HEK293T (cell line): ENCODE results near the gene ESR1.

Experiments
- CTCF ChIA-PET: fragments of 350-600 bp; formaldehyde crosslinking; extraction: SDS; loops from one replicate; lab custom pipeline; 2021; ENCODE audit warnings: antibody characterized with exemption, inconsistent platforms; lab: Yijun Ruan, JAX
- POLR2A ChIA-PET: fragments of 350-600 bp; formaldehyde crosslinking; extraction: SDS; loops from one replicate; lab custom pipeline; 2020; ENCODE audit warnings: antibody characterized with exemption, inconsistent platforms; lab: Yijun Ruan, JAX
- DNase-seq: peaks from one replicate; pipeline ENCODE4 v3.0.0; 2012; ENCODE audit warnings: mixed read lengths; ENCODE audit errors: extremely low spot score
- ARNT ChIP-seq: fragments of 450-650 bp; IDR thresholded peaks from 2 replicates; pipeline ENCODE4 v1.6.1; 2017; ENCODE audit warnings: mild to moderate bottlenecking
- BHLHE40 ChIP-seq: fragments of 450-650 bp; IDR thresholded peaks from 2 replicates; pipeline ENCODE4 v1.6.1; 2016; ENCODE audit warnings: mild to moderate bottlenecking, moderate library complexity, borderline replicate concordance
- CTBP1 ChIP-seq: fragments of 450-650 bp; IDR thresholded peaks from 2 replicates; pipeline ENCODE4 v1.6.1; 2016; ENCODE audit warnings: borderline replicate concordance
- ELF4 ChIP-seq: fragments of 450-650 bp; IDR thresholded peaks from 2 replicates; pipeline ENCODE4 v1.6.1; 2017; ENCODE audit warnings: antibody characterized with exemption
- FOXA1 ChIP-seq: fragments of 450-650 bp; IDR thresholded peaks from 2 replicates; pipeline ENCODE4 v1.6.1; 2016; ENCODE audit warnings: mild to moderate bottlenecking
- FOXK2 ChIP-seq: fragments of 450-650 bp; IDR thresholded peaks from 2 replicates; pipeline ENCODE4 v1.6.1; 2016; ENCODE audit warnings: mild to moderate bottlenecking
- FOXM1 ChIP-seq: fragments of 450-650 bp; IDR thresholded peaks from 2 replicates; pipeline ENCODE4 v1.6.1; 2017; ENCODE audit warnings: mild to moderate bottlenecking, borderline replicate concordance
- HDGF ChIP-seq: fragments of 450-650 bp; IDR thresholded peaks from 2 replicates; pipeline ENCODE4 v1.6.1; 2017; ENCODE audit warnings: antibody characterized with exemption, borderline replicate concordance
- L3MBTL2 ChIP-seq: fragments of 450-650 bp; conservative IDR thresholded peaks from 2 replicates; pipeline ENCODE4 v1.6.1; 2016; ENCODE audit warnings: mild to moderate bottlenecking
- LEF1 ChIP-seq: fragments of 450-650 bp; IDR thresholded peaks from 2 replicates; pipeline ENCODE4 v1.6.1; 2017; ENCODE audit warnings: mild to moderate bottlenecking, borderline replicate concordance
- NFRKB ChIP-seq: fragments of 450-650 bp; IDR thresholded peaks from 2 replicates; pipeline ENCODE4 v1.6.1; 2016; ENCODE audit warnings: mild to moderate bottlenecking, moderate library complexity
- SP1 ChIP-seq: fragments of 450-650 bp; IDR thresholded peaks from 2 replicates; pipeline ENCODE4 v1.6.1; 2017
- SUZ12 ChIP-seq: fragments of 450-650 bp; IDR thresholded peaks from 2 replicates; pipeline ENCODE4 v1.6.1; 2016; ENCODE audit warnings: mild to moderate bottlenecking
- TARDBP ChIP-seq: fragments of 450-650 bp; IDR thresholded peaks from 2 replicates; pipeline ENCODE4 v1.6.1; 2016
- ZNF384 ChIP-seq: fragments of 450-650 bp; IDR thresholded peaks from 2 replicates; pipeline ENCODE4 v1.6.1; 2016
- TF ChIP-seq, protein P1 (sequence below): fragments of 450-650 bp; IDR thresholded peaks from 2 replicates; pipeline ENCODE4 v1.6.1; 2016

ESR1 gene

GRCh38 chr6:151826517-151827142 lies 19.1 kb downstream of the ESR1 start:
- no peak for TF ChIP-seq ELF4
- TF ChIP-seq SP1: no peak
- TF ChIP-seq NFRKB: no peak
- TF ChIP-seq L3MBTL2: no peak
- no peak for TF ChIP-seq SUZ12
- no peak for TF ChIP-seq HDGF
- TF ChIP-seq CTBP1: no peak
- TF ChIP-seq, protein P1, sequence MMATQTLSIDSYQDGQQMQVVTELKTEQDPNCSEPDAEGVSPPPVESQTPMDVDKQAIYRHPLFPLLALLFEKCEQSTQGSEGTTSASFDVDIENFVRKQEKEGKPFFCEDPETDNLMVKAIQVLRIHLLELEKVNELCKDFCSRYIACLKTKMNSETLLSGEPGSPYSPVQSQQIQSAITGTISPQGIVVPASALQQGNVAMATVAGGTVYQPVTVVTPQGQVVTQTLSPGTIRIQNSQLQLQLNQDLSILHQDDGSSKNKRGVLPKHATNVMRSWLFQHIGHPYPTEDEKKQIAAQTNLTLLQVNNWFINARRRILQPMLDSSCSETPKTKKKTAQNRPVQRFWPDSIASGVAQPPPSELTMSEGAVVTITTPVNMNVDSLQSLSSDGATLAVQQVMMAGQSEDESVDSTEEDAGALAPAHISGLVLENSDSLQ: no peak
- DNase-seq: no peak
- CTCF ChIA-PET: no interaction called here
- POLR2A ChIA-PET: no interaction called here

GRCh38 chr6:151832710-151833109 lies 25.2 kb downstream of the ESR1 start:
- POLR2A ChIA-PET: no interaction called here
- no peak for DNase-seq
- CTCF ChIA-PET: no interaction called here
- TF ChIP-seq TARDBP: no peak
- no peak for TF ChIP-seq ARNT

DNA sequence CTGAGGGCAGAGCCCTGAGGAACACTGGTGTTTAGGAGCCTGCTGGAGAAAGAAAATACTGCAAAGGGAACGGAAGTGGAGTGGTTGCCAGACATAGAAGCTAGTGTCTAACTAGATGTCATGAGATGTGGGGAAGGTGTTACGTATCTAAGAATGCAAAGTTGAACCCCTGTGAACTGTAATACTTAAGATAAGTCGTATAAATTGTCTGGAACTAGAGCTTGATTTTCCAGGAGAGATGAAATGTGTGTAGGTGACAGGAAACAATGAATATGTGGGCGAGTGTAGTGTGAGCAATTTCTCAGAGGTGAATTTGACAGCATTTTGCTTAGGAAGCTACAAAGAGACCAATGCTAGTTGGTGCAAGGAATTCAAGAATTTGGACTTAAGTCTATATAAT lies 27.9 kb downstream of the ESR1 start:
- no peak for TF ChIP-seq BHLHE40
- TF ChIP-seq NFRKB: no peak
- no peak for TF ChIP-seq SUZ12
- TF ChIP-seq FOXM1: no peak
- no peak for TF ChIP-seq FOXA1
- TF ChIP-seq LEF1: no peak
- TF ChIP-seq CTBP1: no peak
- TF ChIP-seq, protein P1: no peak
- TF ChIP-seq SP1: no peak
- ChIA-PET CTCF (no interaction called here), POLR2A (no interaction called here)
- peak; percentile 17 for DNase-seq

DNA sequence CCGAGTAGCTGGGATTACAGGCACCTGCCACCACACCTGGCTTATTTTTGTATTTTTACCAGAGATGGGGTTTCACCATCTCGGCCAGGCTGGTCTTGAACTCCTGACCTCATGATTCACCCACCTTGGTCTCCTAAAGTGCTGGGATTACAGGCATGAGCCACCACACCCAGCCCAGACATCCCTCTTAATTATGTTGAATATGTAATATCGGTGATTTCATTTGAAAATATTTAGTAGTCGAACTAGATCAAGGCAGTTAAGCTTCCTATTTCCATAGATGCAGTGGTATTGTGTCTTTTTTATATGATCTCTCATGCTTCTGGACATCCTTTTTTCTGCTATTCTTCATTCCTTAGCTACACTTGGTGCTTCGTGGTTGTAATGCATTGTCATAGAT lies 29.7 kb downstream of the ESR1 start:
- ChIA-PET POLR2A (no interaction called here), CTCF (no interaction called here)
- DNase-seq: no peak
- TF ChIP-seq BHLHE40: no peak
- TF ChIP-seq HDGF: no peak
- no peak for TF ChIP-seq ZNF384
- no peak for TF ChIP-seq L3MBTL2
- TF ChIP-seq, protein P1: no peak
- no peak for TF ChIP-seq NFRKB
- no peak for TF ChIP-seq ELF4
- no peak for TF ChIP-seq FOXM1

DNA sequence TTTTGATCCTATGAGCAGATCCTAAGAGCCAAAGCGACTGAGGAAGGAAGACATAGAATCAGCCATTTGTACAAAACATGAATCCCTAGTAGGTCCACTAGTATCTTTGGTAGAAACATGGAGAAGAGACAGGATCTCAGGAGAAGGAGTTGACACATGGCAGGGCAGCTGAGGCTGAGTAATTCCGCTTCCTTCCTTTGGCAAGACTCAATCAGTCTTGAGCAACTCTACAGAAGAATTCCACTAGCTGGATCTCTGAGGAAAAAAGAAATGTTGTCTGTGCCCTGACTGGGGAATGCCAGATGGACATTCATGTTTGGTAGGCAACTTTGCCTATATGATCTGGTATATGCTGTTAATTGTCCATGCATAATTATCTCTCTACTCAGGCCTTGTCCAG lies 35.3 kb downstream of the ESR1 start:
- DNase-seq: no peak
- TF ChIP-seq ZNF384: no peak
- TF ChIP-seq, protein P1: no peak
- no peak for TF ChIP-seq FOXA1
- TF ChIP-seq TARDBP: no peak
- TF ChIP-seq L3MBTL2: no peak
- no peak for TF ChIP-seq BHLHE40
- no peak for TF ChIP-seq SUZ12
- TF ChIP-seq CTBP1: no peak
- TF ChIP-seq ELF4: no peak
- no peak for TF ChIP-seq LEF1
- TF ChIP-seq NFRKB: no peak
- TF ChIP-seq SP1: no peak
- TF ChIP-seq FOXM1: no peak
- TF ChIP-seq HDGF: no peak
- no peak for TF ChIP-seq ARNT
- TF ChIP-seq FOXK2: no peak
- POLR2A ChIA-PET: no interaction called here
- CTCF ChIA-PET: no interaction called here

GRCh38 chr6:151847064-151847463 lies 39.6 kb downstream of the ESR1 start:
- ChIA-PET CTCF (no interaction called here), POLR2A (no interaction called here)
- DNase-seq: peak; percentile 40
- TF ChIP-seq, protein P1: no peak
- TF ChIP-seq FOXM1: no peak
- no peak for TF ChIP-seq FOXK2
- TF ChIP-seq FOXA1: no peak
- no peak for TF ChIP-seq LEF1
- no peak for TF ChIP-seq SUZ12
- TF ChIP-seq BHLHE40: no peak
- no peak for TF ChIP-seq TARDBP
- no peak for TF ChIP-seq ARNT
- no peak for TF ChIP-seq NFRKB
- TF ChIP-seq L3MBTL2: no peak
- TF ChIP-seq CTBP1: no peak
- no peak for TF ChIP-seq SP1
- no peak for TF ChIP-seq ZNF384
- no peak for TF ChIP-seq HDGF
